Body of pancreas (tissue), 4 donors: ENCODE data around the gene ELAC2. TPM values are rescaled to one million over a fixed set of nuclear protein-coding genes. Genes with fewer than 3 reads are reported as not detected.

Source experiments
- ATAC-seq: fragments of 150-250 bp; one replicate; pipeline ENCODE4 v1.9.1; 2016
- DNase-seq, 4 donors: peaks; one replicate each; pipeline ENCODE4 v3.0.0-alpha.2; 2019
- H3K27ac ChIP-seq, 4 donors: fragments of 200-600 bp; sonication (generic); 1 replicate in 3 of 4; 2 replicates in 1 of 4; pipeline versions ENCODE4 v1.5.1 to v1.6.1; 2016 to 2019; ENCODE audit warnings: mild to moderate bottlenecking in 1 of 4, mixed read lengths in 1 of 4, moderate library complexity in 1 of 4
- H3K27me3 ChIP-seq, 2 donors: fragments of 200-600 bp; sonication (generic); one replicate each; pipeline ENCODE4 v1.6.0; 2016; ENCODE audit warnings: mild to moderate bottlenecking in 1 of 2
- H3K36me3 ChIP-seq, 2 donors: fragments of 200-600 bp; sonication (generic); replicated peaks in 1 of 2; 2 replicates each; pipeline ENCODE4 v1.5.1; 2016; ENCODE audit warnings: low read depth in 2 of 2; ENCODE audit not compliant: insufficient read depth in 1 of 2
- H3K4me1 ChIP-seq: fragments of 200-600 bp; sonication (generic); one replicate; pipeline ENCODE4 v1.6.0; 2016
- H3K4me3 ChIP-seq, 2 donors: fragments of 200-600 bp; sonication (generic); 1 replicate in 1 of 2; 2 replicates in 1 of 2; pipeline ENCODE4 v1.5.1; 2016 to 2019
- H3K9me3 ChIP-seq, 3 donors: fragments of 200-600 bp; sonication (generic); 1 replicate in 2 of 3; 2 replicates in 1 of 3; pipeline ENCODE4 v1.5.1; 2016
- POLR2A ChIP-seq, 3 donors: fragments of 450-650 bp; IDR thresholded peaks; one replicate each; pipeline ENCODE4 v1.6.1; 2016; ENCODE audit warnings: antibody characterized with exemption in 3 of 3, mild to moderate bottlenecking in 2 of 3
- WGBS, 2 donors: methylation state at CpG; one replicate each; pipeline ENCODE4 v1.1.5; 2017; 5-methylcytosine and 5-hydroxymethylcytosine counted together
- intact Hi-C: fragments of 100-400 bp; cut with DNase I; formaldehyde crosslinking; loops from one replicate; pipeline ENCODE4 v1.15.1; 2023
- total RNA-seq, 2 donors: library from RNA; depleted of rRNA; stranded (reverse); fragments of >200 nt; gene quantifications; one replicate each; pipeline ENCODE4 v1.1.0, GENCODE V29; 2016
- TF ChIP-seq, protein P1 (sequence below), 7 experiments: fragments of 450-650 bp in 4 of 7; fragments of 200-600 bp in 3 of 7; sonication (generic) in 3 of 7; IDR thresholded peaks; one replicate each; pipeline ENCODE4 v1.5.1; 2016 to 2019; ENCODE audit warnings: antibody characterized with exemption in 7 of 7

ELAC2 gene
- total RNA-seq, 2 donors from 2014 or later: 31.6 to 52.1 TPM

DNA sequence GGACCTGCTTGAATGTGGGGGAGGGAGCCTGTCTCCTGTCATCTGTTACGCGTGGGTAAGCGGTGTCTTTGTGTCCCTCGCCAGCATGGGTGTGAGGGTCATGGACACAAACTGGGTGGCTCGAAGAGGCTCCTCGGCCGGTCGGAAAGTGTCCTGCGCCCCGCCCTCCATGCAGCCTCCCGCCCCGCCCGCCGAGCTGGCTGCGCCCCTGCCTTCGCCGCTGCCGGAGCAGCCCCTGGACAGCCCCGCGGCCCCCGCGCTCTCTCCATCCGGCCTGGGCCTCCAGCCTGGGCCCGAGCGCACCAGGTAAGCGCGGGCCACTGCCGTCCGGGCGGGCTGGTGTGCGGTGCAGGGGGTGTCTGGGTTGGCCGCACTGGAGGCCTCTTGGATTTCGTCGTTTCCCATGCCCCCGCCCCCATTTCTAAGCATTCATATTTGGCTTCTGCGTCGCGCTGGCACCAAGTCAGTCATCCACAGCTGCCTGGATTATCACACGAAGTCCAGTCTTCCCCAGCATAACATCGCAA, 43.8 kb downstream of the ELAC2 start:
- peak; percentile 18 for ATAC-seq
- WGBS, 2 donors: 36 to 61% methylated on average over 10 to 35 of the region's 40 CpGs

DNA sequence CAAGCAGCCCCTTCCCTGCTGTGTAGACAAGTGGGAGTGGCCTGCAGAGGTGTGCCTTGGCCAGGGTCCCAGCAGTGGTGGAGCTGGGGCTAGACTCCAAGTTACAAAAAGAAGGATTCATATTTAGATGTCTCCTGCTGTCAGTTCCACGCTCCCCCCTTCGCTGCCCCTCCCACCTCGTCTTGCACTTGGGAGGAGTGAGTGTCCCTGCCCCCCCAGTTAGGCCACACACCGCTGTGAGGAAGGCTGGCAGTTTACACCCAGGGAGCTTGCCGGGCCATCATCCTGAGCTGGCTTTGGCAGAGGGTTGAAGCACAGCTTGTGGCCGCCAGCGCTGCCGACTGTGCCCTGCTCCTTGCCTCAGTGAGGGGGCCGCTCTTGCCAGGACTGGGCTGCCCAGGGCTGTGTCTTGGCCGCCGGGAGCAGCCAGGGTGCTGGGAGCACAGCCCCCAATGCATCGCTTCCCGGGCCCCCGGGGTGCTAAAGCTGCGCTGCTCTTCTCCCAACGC, 44.3 kb downstream of the ELAC2 start:
- no peak for DNase-seq
- Histone ChIP-seq H3K9me3 (no peaks in the 10 kb centered on the region), H3K4me3 (no peak overlapping the region), H3K27ac (no peak overlapping the region), H3K27me3 (no peaks in the 10 kb centered on the region), H3K4me1 (no peaks in the 10 kb centered on the region), H3K36me3 (no peaks in the 10 kb centered on the region)
- intact Hi-C loops: no loop called here
- 18 to 30% methylated on average over 4 to 16 of the region's 16 CpGs for WGBS, 2 donors
- no peak for TF ChIP-seq POLR2A (IDR thresholded peaks at IDR 0.05)
- TF ChIP-seq, protein P1, sequence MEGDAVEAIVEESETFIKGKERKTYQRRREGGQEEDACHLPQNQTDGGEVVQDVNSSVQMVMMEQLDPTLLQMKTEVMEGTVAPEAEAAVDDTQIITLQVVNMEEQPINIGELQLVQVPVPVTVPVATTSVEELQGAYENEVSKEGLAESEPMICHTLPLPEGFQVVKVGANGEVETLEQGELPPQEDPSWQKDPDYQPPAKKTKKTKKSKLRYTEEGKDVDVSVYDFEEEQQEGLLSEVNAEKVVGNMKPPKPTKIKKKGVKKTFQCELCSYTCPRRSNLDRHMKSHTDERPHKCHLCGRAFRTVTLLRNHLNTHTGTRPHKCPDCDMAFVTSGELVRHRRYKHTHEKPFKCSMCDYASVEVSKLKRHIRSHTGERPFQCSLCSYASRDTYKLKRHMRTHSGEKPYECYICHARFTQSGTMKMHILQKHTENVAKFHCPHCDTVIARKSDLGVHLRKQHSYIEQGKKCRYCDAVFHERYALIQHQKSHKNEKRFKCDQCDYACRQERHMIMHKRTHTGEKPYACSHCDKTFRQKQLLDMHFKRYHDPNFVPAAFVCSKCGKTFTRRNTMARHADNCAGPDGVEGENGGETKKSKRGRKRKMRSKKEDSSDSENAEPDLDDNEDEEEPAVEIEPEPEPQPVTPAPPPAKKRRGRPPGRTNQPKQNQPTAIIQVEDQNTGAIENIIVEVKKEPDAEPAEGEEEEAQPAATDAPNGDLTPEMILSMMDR (IDR thresholded peaks at IDR 0.05): no peak
- no peak for ATAC-seq

More for the DNA sequence above, 43.8 kb downstream of the ELAC2 start:
- Histone ChIP-seq H3K36me3 (no peaks in the 10 kb centered on the region), H3K9me3 (no peaks in the 10 kb centered on the region), H3K27me3 (no peaks in the 10 kb centered on the region), H3K4me1 (no peaks in the 10 kb centered on the region), H3K27ac (no peak overlapping the region), H3K4me3 (no peak overlapping the region)
- no peak for DNase-seq
- intact Hi-C loops: no loop called here
- TF ChIP-seq, protein P1 (IDR thresholded peaks at IDR 0.05): no peak
- no peak for TF ChIP-seq POLR2A (IDR thresholded peaks at IDR 0.05)

DNA sequence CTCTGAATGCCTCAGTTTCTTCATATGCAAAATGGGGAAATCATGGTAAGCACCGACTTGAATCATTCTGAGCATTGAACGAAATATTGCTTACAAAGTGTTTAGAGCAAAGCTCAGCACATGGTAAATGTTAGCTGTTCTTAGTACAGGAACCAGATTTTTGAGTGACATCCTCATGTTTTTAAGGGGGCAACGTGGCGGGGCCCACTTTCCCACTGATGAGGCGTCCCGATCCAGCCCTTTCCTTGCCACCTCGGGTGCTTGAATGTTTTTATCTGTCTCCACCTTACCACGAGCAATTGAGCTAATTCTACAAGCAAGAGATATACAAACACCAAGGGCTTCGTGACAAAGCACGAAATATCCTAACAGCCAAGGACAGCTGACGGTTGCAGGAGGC, 49.9 kb downstream of the ELAC2 start:
- Histone ChIP-seq H3K4me1 (no peaks in the 10 kb centered on the region), H3K36me3 (no peaks in the 10 kb centered on the region), H3K4me3 (no peak overlapping the region), H3K27me3 (no peaks in the 10 kb centered on the region), H3K9me3 (no peaks in the 10 kb centered on the region), H3K27ac (no peak overlapping the region)
- intact Hi-C loops: no loop called here
- 81 to 87% methylated on average over 11 of the region's 11 CpGs for WGBS, 2 donors
- DNase-seq (no peak), ATAC-seq (no peak)
- TF ChIP-seq, protein P1 (IDR thresholded peaks at IDR 0.05): no peak
- no peak for TF ChIP-seq POLR2A (IDR thresholded peaks at IDR 0.05)

DNA sequence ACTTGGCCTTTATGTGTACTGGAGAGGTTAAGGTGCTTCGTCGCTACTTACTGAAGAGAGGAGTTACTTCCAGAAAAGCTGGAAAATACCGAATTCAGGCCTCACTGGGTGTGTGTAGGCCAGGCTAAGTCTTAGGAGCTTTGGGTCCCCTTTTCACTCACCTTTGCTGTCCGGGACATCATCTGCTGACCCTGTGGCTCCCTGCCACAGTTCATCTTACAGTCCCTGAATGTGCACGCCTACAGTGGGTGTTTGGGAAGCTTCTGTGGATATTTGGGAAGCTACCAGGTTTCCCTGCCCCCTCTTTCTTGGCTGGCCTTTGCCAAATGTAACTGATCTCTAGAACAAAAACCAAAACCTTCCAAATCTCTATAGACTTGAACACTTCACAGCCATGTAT, 51.4 kb downstream of the ELAC2 start:
- Histone ChIP-seq H3K9me3 (no peaks in the 10 kb centered on the region), H3K27ac (no peak overlapping the region), H3K27me3 (no peaks in the 10 kb centered on the region), H3K36me3 (no peaks in the 10 kb centered on the region), H3K4me3 (no peak overlapping the region), H3K4me1 (no peaks in the 10 kb centered on the region)
- no peak for TF ChIP-seq POLR2A (IDR thresholded peaks at IDR 0.05)
- TF ChIP-seq, protein P1 (IDR thresholded peaks at IDR 0.05): no peak
- ATAC-seq (no peak), DNase-seq (no peak)
- intact Hi-C loops: no loop called here
- 86 to 93% methylated on average over 4 to 5 of the region's 5 CpGs for WGBS, 2 donors

DNA sequence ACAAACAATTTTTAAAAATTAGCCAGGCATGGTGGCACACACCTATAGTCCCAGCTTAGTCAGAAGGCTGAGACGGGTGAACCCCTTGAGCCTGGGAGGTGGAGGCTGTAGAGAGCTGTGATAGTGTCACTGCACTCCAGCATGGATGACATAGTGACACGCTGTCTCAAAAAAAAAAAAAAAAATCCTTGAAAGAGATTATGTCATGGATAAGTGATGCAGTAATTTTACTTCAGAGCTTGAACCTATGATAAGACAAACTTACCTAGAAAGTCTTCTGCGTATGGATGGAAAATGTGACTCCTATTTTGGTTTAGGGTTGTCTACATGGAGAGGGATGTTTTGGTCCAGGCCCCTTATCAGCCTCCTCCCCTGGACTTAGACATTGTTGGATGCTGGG, 51.8 kb downstream of the ELAC2 start:
- intact Hi-C loops: no loop called here
- Histone ChIP-seq H3K9me3 (no peaks in the 10 kb centered on the region), H3K27ac (no peak overlapping the region), H3K4me3 (no peak overlapping the region), H3K27me3 (no peaks in the 10 kb centered on the region), H3K36me3 (no peaks in the 10 kb centered on the region), H3K4me1 (no peaks in the 10 kb centered on the region)
- WGBS, 2 donors: 85 to 90% methylated on average over 3 of the region's 3 CpGs
- ATAC-seq: no peak
- no peak for TF ChIP-seq POLR2A (IDR thresholded peaks at IDR 0.05)
- TF ChIP-seq, protein P1 (IDR thresholded peaks at IDR 0.05): no peak
- no peak for DNase-seq
